IPS-NIHi11 (cell line): ENCODE results near the gene GGA3.
"Not testable (repeated sequence)": the region's sequence is repeated elsewhere in the genome, so short reads cannot be mapped to it uniquely, and the experiment has no call there.

Source experiments
- DNase-seq: peaks from one replicate; pipeline ENCODE4 v3.0.0; 2012; ENCODE audit warnings: mixed read lengths, low spot score

GGA3 gene

GRCh38 chr17:75261336-75262111 lies at the start of gene GGA3, which contains the start of gene MRPS7:
Gene GGA3 (minus strand): TSS chr17:75261606. CDS start chr17:75261587, 19 bp downstream.
Gene MRPS7 (plus strand): TSS chr17:75261879. CDS start chr17:75261901, 22 bp downstream.
- peak; percentile 97 for DNase-seq

- no peak for DNase-seq
Measured at GRCh38 chr17:75308732-75309629, 47.6 kb upstream of the GGA3 start.

GRCh38 chr17:75307957-75308731 lies 46.7 kb upstream of the GGA3 start:
- DNase-seq, result no peak

- no peak for DNase-seq
Measured at GRCh38 chr17:75301502-75302206, 40.2 kb upstream of the GGA3 start.

- no peak for DNase-seq
Measured at GRCh38 chr17:75301049-75301448, 39.6 kb upstream of the GGA3 start.

GRCh38 chr17:75300280-75300679 lies 38.9 kb upstream of the GGA3 start:
- DNase-seq, result no peak

- no peak for DNase-seq
Measured at GRCh38 chr17:75295201-75296158, 34.1 kb upstream of the GGA3 start.

GRCh38 chr17:75292810-75293448 lies 31.5 kb upstream of the GGA3 start:
- DNase-seq, result not testable (repeated sequence)

- no peak for DNase-seq
Measured at GRCh38 chr17:75289832-75290337, 28.5 kb upstream of the GGA3 start.

GRCh38 chr17:75289115-75289831 lies 27.9 kb upstream of the GGA3 start, which contains the start of gene SLC25A19:
Gene SLC25A19 (minus strand): TSS chr17:75289433. CDS start chr17:75286764, 2,669 bp downstream.
- peak; percentile 99 for DNase-seq

GRCh38 chr17:75288770-75289114 lies 27.3 kb upstream of the GGA3 start:
- DNase-seq, result peak; percentile 67

- no peak for DNase-seq
Measured at GRCh38 chr17:75288359-75288758, 27.0 kb upstream of the GGA3 start.

- no peak for DNase-seq
Measured at GRCh38 chr17:75287221-75287620, 25.8 kb upstream of the GGA3 start.

- no peak for DNase-seq
Measured at GRCh38 chr17:75285123-75285522, 23.7 kb upstream of the GGA3 start.

- not testable (repeated sequence) for DNase-seq
Measured at GRCh38 chr17:75280189-75280588, 18.8 kb upstream of the GGA3 start.

GRCh38 chr17:75277664-75278071 lies 16.3 kb upstream of the GGA3 start:
- peak; percentile 11 for DNase-seq

GRCh38 chr17:75273977-75274708 lies 12.7 kb upstream of the GGA3 start:
- peak; percentile 3 for DNase-seq

GRCh38 chr17:75272848-75273184 lies 11.4 kb upstream of the GGA3 start:
- DNase-seq, result peak; percentile 0
